ENCODE data around the gene STAT5A.

STAT5A gene

GRCh38 chr17:42305543-42306384 lies 17.5 kb downstream of the STAT5A start:
- DNase-seq (ENCODE audit: insufficient read length, low spot score), result no peak
- no peak for FAIRE-seq
- no peak for TF ChIP-seq CTCF (IDR thresholded peaks at IDR 0.05; ENCODE audit: insufficient read depth, missing control alignments)

GRCh38 chr17:42306385-42306667 lies 18.0 kb downstream of the STAT5A start:
- FAIRE-seq (no peak), DNase-seq (ENCODE audit: insufficient read length, low spot score) (no peak)
- no peak for TF ChIP-seq CTCF (IDR thresholded peaks at IDR 0.05; ENCODE audit: insufficient read depth, missing control alignments)

GRCh38 chr17:42307362-42307927 lies 19.1 kb downstream of the STAT5A start:
- FAIRE-seq (no peak), DNase-seq (ENCODE audit: insufficient read length, low spot score) (no peak)
- TF ChIP-seq CTCF (IDR thresholded peaks at IDR 0.05; ENCODE audit: insufficient read depth, missing control alignments), result no peak

- FAIRE-seq, result no peak
- DNase-seq (ENCODE audit: insufficient read length, low spot score), result no peak
- TF ChIP-seq CTCF (IDR thresholded peaks at IDR 0.05; ENCODE audit: insufficient read depth, missing control alignments), result no peak
These were observed 20.1 kb downstream of the STAT5A start for GRCh38 chr17:42308446-42308845.

- no peak for FAIRE-seq
- no peak for DNase-seq (ENCODE audit: insufficient read length, low spot score)
- TF ChIP-seq CTCF (IDR thresholded peaks at IDR 0.05; ENCODE audit: insufficient read depth, missing control alignments), result no peak
These were observed 20.8 kb downstream of the STAT5A start for GRCh38 chr17:42309142-42309541.

- no peak for TF ChIP-seq CTCF (IDR thresholded peaks at IDR 0.05; ENCODE audit: insufficient read depth, missing control alignments)
- no peak for FAIRE-seq
- DNase-seq (ENCODE audit: insufficient read length, low spot score), result no peak
These were observed 21.9 kb downstream of the STAT5A start for GRCh38 chr17:42309986-42310786.
